ENCODE results near the gene CCNY. TPM values are rescaled to one million over a fixed set of nuclear protein-coding genes. Genes with fewer than 3 reads are reported as not detected.

Gene CCNY
- total and polyA plus RNA-seq, 2 of the 13 experiments (the other 11 are each of a cell fraction or from before 2014, with no cell fraction given) = 48.2 to 54.7 TPM

DNA sequence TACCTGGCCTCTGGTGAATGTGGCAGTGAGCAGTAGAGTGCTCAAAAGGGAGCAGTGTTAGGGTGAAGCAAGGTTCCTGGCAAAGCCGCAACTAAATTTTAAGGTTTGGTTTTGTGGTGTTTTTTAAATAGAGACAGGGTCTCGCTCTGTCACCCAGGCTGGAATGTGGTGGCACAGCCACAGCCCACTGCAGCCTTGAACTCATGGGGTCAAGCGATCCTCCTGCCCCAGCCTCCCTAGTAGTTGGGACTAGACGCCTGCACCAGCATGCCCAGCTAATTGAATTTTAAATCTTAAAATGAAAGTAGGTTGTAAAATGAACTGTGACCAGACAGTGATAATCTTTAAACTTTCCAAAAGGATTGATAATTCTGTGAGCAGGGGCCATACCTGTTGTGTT, 130.4 kb downstream of the CCNY start:
- Histone ChIP-seq H3K27ac (ENCODE audit: extremely low read length, insufficient read depth, low read length) (no peak overlapping the region), H3K36me3 (replicated peaks in 1 of 2; ENCODE audit: control insufficient read depth in 1 of 2, insufficient read depth in 2 of 2, low read length in 2 of 2) (no peaks in the 10 kb centered on the region; a peak in 1 of 5 replicates), H3K27me3 (ENCODE audit: control insufficient read depth in 1 of 2, insufficient read depth in 2 of 2, low read length in 2 of 2) (no peaks in the 10 kb centered on the region), H3K4me3 (replicated peaks in 1 of 3; ENCODE audit: insufficient read depth in 1 of 3, low read depth in 2 of 3, low read length in 3 of 3) (no peak overlapping the region), H3K4me2 (ENCODE audit: low read depth, low read length) (no peak overlapping the region), H3K9ac (ENCODE audit: insufficient read depth, low read depth, low read length) (no peak overlapping the region), H4K20me1 (ENCODE audit: insufficient read depth, low read length) (peaks cover 34% of the 10 kb centered on the region), H3K9me3 (ENCODE audit: low read length) (no peaks in the 10 kb centered on the region), H3K79me2 (ENCODE audit: insufficient read depth, low read length) (peaks cover 85% of the 10 kb centered on the region), H2AFZ (ENCODE audit: low read length) (no peak overlapping the region), H3K4me1 (ENCODE audit: insufficient read depth, low read length) (peaks cover 69% of the 10 kb centered on the region)
- DNase-seq (ENCODE audit: low spot score) (no peak), ATAC-seq (no peak), FAIRE-seq (no peak)
- CTCF ChIA-PET (ENCODE audit: low intra/inter-chr PET ratio, low total read pairs) = no interaction called here
- POLR2A ChIA-PET = no interaction called here
- in situ Hi-C loops (cut with HindIII; ENCODE audit: extremely low pct_ligation_motif_present, low pct_unique_long_range_greater_than_20kb) = no loop called here
- intact Hi-C loops (cut with micrococcal nuclease; ENCODE audit: unreplicated experiment) = no loop called here
- no TSS peak for BruUV-seq (replicated peaks)
- WGBS (ENCODE audit: low lambda C conversion rate) = 93% methylated on average over 4 of the region's 4 CpGs
- TF ChIP-seq, protein P1, sequence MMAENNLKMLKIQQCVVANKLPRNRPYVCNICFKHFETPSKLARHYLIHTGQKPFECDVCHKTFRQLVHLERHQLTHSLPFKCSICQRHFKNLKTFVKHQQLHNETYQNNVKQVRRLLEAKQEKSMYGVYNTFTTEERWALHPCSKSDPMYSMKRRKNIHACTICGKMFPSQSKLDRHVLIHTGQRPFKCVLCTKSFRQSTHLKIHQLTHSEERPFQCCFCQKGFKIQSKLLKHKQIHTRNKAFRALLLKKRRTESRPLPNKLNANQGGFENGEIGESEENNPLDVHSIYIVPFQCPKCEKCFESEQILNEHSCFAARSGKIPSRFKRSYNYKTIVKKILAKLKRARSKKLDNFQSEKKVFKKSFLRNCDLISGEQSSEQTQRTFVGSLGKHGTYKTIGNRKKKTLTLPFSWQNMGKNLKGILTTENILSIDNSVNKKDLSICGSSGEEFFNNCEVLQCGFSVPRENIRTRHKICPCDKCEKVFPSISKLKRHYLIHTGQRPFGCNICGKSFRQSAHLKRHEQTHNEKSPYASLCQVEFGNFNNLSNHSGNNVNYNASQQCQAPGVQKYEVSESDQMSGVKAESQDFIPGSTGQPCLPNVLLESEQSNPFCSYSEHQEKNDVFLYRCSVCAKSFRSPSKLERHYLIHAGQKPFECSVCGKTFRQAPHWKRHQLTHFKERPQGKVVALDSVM (CRISPR knock-in tag; IDR thresholded peaks at IDR 0.05) = peak; percentile 65; the same call in 1 of the 2 replicates
- TF ChIP-seq ZNF350 (CRISPR knock-in tag; IDR thresholded peaks at IDR 0.05; ENCODE audit: borderline replicate concordance, low read depth) (no peak), ZBTB3 (CRISPR knock-in tag; IDR thresholded peaks at IDR 0.05; ENCODE audit: borderline replicate concordance, low read depth) (no peak), EEA1 (CRISPR knock-in tag; IDR thresholded peaks at IDR 0.05; ENCODE audit: borderline replicate concordance) (no peak), RCOR2 (CRISPR knock-in tag; IDR thresholded peaks at IDR 0.05) (no peak)

DNA sequence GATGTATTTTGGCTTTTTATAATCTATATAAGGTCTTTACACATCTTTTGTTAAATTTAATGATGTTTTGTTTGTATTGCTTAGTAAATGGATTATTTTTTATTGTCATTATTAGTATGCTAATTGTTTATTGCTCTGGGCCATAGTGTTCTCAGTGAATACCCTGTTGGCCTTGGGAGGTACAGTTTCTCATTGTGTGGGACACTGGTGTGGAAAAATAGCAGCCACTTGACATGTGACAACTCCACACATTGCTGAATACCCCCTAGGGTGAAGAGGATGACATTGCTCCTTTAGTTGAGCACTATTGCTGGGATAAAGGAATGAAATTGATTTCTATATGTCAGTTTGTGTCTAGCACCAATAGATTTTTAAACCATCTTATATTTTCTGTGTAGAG, 130.9 kb downstream of the CCNY start:
- H3K27me3 ChIP-seq (ENCODE audit: control insufficient read depth in 1 of 2, insufficient read depth in 2 of 2, low read length in 2 of 2) = no peaks in the 10 kb centered on the region
- CTCF ChIA-PET (ENCODE audit: low intra/inter-chr PET ratio, low total read pairs) = no interaction called here
- in situ Hi-C loops (cut with HindIII; ENCODE audit: extremely low pct_ligation_motif_present, low pct_unique_long_range_greater_than_20kb) = no loop called here
- H3K79me2 ChIP-seq (ENCODE audit: insufficient read depth, low read length) = peaks cover 82% of the 10 kb centered on the region
- H3K9ac ChIP-seq (ENCODE audit: insufficient read depth, low read depth, low read length) = no peak overlapping the region
- intact Hi-C loops (cut with micrococcal nuclease; ENCODE audit: unreplicated experiment) = no loop called here
- peaks cover 36% of the 10 kb centered on the region for H4K20me1 ChIP-seq (ENCODE audit: insufficient read depth, low read length)
- no peak overlapping the region for H3K4me2 ChIP-seq (ENCODE audit: low read depth, low read length)
- H3K27ac ChIP-seq (ENCODE audit: extremely low read length, insufficient read depth, low read length) = no peak overlapping the region
- POLR2A ChIA-PET = no interaction called here
- peaks cover 64% of the 10 kb centered on the region for H3K4me1 ChIP-seq (ENCODE audit: insufficient read depth, low read length)
- no peak overlapping the region for H3K4me3 ChIP-seq (replicated peaks in 1 of 3; ENCODE audit: insufficient read depth in 1 of 3, low read depth in 2 of 3, low read length in 3 of 3)
- ATAC-seq = no peak
- DNase-seq (ENCODE audit: low spot score) = no peak
- no peaks in the 10 kb centered on the region for H3K9me3 ChIP-seq (ENCODE audit: low read length)
- no peak overlapping the region for H2AFZ ChIP-seq (ENCODE audit: low read length)
- no TSS peak for BruUV-seq (replicated peaks)
- no peaks in the 10 kb centered on the region; a peak in 1 of 5 replicates for H3K36me3 ChIP-seq (replicated peaks in 1 of 2; ENCODE audit: control insufficient read depth in 1 of 2, insufficient read depth in 2 of 2, low read length in 2 of 2)
- no peak for FAIRE-seq
- no peak for TF ChIP-seq SP140L (CRISPR knock-in tag; IDR thresholded peaks at IDR 0.05; ENCODE audit: borderline replicate concordance)
- no peak for TF ChIP-seq NFE2L1 (CRISPR knock-in tag; IDR thresholded peaks at IDR 0.05; ENCODE audit: borderline replicate concordance)
- TF ChIP-seq NFYB (CRISPR knock-in tag; IDR thresholded peaks at IDR 0.05) = no peak
- TF ChIP-seq, protein P2, sequence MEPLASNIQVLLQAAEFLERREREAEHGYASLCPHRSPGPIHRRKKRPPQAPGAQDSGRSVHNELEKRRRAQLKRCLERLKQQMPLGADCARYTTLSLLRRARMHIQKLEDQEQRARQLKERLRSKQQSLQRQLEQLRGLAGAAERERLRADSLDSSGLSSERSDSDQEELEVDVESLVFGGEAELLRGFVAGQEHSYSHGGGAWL (CRISPR knock-in tag; IDR thresholded peaks at IDR 0.05) = no peak
- TF ChIP-seq ZNF574 (CRISPR knock-in tag; IDR thresholded peaks at IDR 0.05) = no peak
- TF ChIP-seq ZBTB20 (CRISPR knock-in tag; IDR thresholded peaks at IDR 0.05; ENCODE audit: borderline replicate concordance, low read depth) = no peak
- no peak for TF ChIP-seq FLYWCH1 (CRISPR knock-in tag; IDR thresholded peaks at IDR 0.05)
- TF ChIP-seq KMT2A (CRISPR knock-in tag; IDR thresholded peaks at IDR 0.05) = no peak
- no peak for TF ChIP-seq MXD1 (CRISPR knock-in tag; IDR thresholded peaks at IDR 0.05)

Measured in HepG2 (cell line).